Trophoblast cell (in vitro differentiated cells and primary cell): ENCODE data around the gene BICC1.

Experiments
- DNase-seq, 2 donors: peaks; one replicate each; pipeline ENCODE4 v3.0.0-alpha.2; 2016
- H2AFZ ChIP-seq: 2 replicates; pipeline ENCODE4 v1.6.1; 2013; ENCODE audit warnings: low read length, moderate library complexity, mild to moderate bottlenecking; ENCODE audit not compliant: insufficient read depth, poor library complexity
- H2AK5ac ChIP-seq: 2 replicates; pipeline ENCODE4 v1.6.1; 2013; ENCODE audit warnings: mild to moderate bottlenecking, low read length
- H2BK120ac ChIP-seq: 2 replicates; pipeline ENCODE4 v1.6.1; 2013; ENCODE audit warnings: low read length, mild to moderate bottlenecking, moderate library complexity; ENCODE audit not compliant: insufficient read depth, poor library complexity
- H2BK12ac ChIP-seq: 2 replicates; pipeline ENCODE4 v1.6.1; 2013; ENCODE audit warnings: mild to moderate bottlenecking, low read length, moderate library complexity
- H2BK5ac ChIP-seq: 2 replicates; pipeline ENCODE4 v1.6.1; 2013; ENCODE audit warnings: low read length, low read depth, moderate library complexity, mild to moderate bottlenecking; ENCODE audit not compliant: poor library complexity
- H3K14ac ChIP-seq: 2 replicates; pipeline ENCODE4 v1.6.1; 2013; ENCODE audit warnings: mild to moderate bottlenecking, low read length
- H3K18ac ChIP-seq: 2 replicates; pipeline ENCODE4 v1.6.1; 2013; ENCODE audit warnings: mild to moderate bottlenecking, low read length
- H3K23ac ChIP-seq: 2 replicates; pipeline ENCODE4 v1.6.1; 2013; ENCODE audit warnings: low read length
- H3K27ac ChIP-seq: 2 replicates; pipeline ENCODE4 v1.5.1; 2013; ENCODE audit warnings: low read depth, mild to moderate bottlenecking, inconsistent platforms, low read length, moderate library complexity
- H3K27me3 ChIP-seq: 2 replicates; pipeline ENCODE4 v1.6.1; 2013; ENCODE audit warnings: inconsistent platforms, mild to moderate bottlenecking, low read length, moderate library complexity; ENCODE audit not compliant: insufficient read depth
- H3K36me3 ChIP-seq, 2 experiments: 1 replicate in 1 of 2; 2 replicates in 1 of 2; pipeline ENCODE4 v1.6.1; 2013; ENCODE audit warnings: low read length in 2 of 2, mild to moderate bottlenecking in 2 of 2, moderate library complexity in 1 of 2; ENCODE audit not compliant: insufficient read depth in 2 of 2, control insufficient read depth in 1 of 2
- H3K4ac ChIP-seq: 2 replicates; pipeline ENCODE4 v1.6.1; 2013; ENCODE audit warnings: low read depth, mild to moderate bottlenecking, low read length, moderate library complexity
- H3K4me1 ChIP-seq, 2 experiments: 1 replicate in 1 of 2; 2 replicates in 1 of 2; pipeline ENCODE4 v1.6.1; 2013; ENCODE audit warnings: low read length in 2 of 2, mild to moderate bottlenecking in 2 of 2, moderate library complexity in 1 of 2; ENCODE audit not compliant: insufficient read depth in 2 of 2, control insufficient read depth in 1 of 2
- H3K4me2 ChIP-seq: 2 replicates; pipeline ENCODE4 v1.6.1; 2013; ENCODE audit warnings: inconsistent platforms, mild to moderate bottlenecking, low read length, moderate library complexity
- H3K4me3 ChIP-seq: 2 replicates; pipeline ENCODE4 v1.5.1; 2013; ENCODE audit warnings: mild to moderate bottlenecking, low read depth, low read length, inconsistent platforms
- H3K79me1 ChIP-seq: one replicate; pipeline ENCODE4 v1.6.1; 2013; ENCODE audit warnings: low read length
- H3K79me2 ChIP-seq: 2 replicates; pipeline ENCODE4 v1.6.1; 2013; ENCODE audit warnings: low read length, mild to moderate bottlenecking; ENCODE audit not compliant: control insufficient read depth, insufficient read depth, poor library complexity
- H3K9ac ChIP-seq: 2 replicates; pipeline ENCODE4 v1.6.1; 2013; ENCODE audit warnings: mild to moderate bottlenecking, low read length
- H3K9me3 ChIP-seq: 2 replicates; pipeline ENCODE4 v1.6.1; 2013; ENCODE audit warnings: low read depth, mild to moderate bottlenecking, control low read depth, inconsistent platforms, low read length; ENCODE audit not compliant: insufficient read depth
- H4K12ac ChIP-seq: 2 replicates; pipeline ENCODE4 v1.6.1; 2013; ENCODE audit warnings: low read depth, mild to moderate bottlenecking, low read length, moderate library complexity
- H4K8ac ChIP-seq: 2 replicates; pipeline ENCODE4 v1.6.1; 2013; ENCODE audit warnings: low read depth, mild to moderate bottlenecking, low read length, moderate library complexity
- H4K91ac ChIP-seq: one replicate; pipeline ENCODE4 v1.6.1; 2013; ENCODE audit warnings: low read depth, mild to moderate bottlenecking, low read length, moderate library complexity
- WGBS: extraction: QIAGEN DNeasy Blood & Tissue Kit; methylation state at CpG from one replicate; pipeline ENCODE4 v1.1.7; 2013; ENCODE audit warnings: missing lambda C conversion rate; ENCODE audit not compliant: insufficient read length, insufficient coverage; ENCODE audit errors: extremely low coverage; 5-methylcytosine and 5-hydroxymethylcytosine counted together

BICC1 gene

DNA sequence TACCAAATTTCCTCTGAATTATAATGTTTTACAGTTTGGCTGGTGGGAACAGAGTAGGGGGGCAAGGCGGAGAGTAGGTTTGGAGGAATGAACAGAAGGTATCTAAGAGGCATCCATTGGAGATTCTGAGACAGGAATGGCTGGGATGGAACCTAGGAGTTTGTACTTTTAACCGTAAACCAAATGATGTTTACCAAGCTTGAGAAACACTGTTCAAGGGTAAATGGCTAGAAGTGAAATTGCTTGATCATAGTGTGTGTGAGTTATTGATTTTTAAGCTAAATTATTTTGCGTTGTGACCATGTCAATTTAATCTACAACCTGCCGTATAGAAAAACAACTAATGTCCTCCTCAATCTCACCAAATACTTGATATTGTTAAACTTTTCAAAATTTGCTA, 357.4 kb downstream of the BICC1 start:
- Histone ChIP-seq H2AFZ (no peak overlapping the region), H3K14ac (no peak overlapping the region), H3K4me3 (no peak overlapping the region), H3K23ac (no peak overlapping the region), H3K27ac (no peak overlapping the region), H2BK120ac (no peak overlapping the region), H2BK12ac (no peak overlapping the region), H3K27me3 (no peaks in the 10 kb centered on the region), H2BK5ac (no peak overlapping the region), H3K36me3 (no peaks in the 10 kb centered on the region), H3K18ac (no peak overlapping the region), H3K79me2 (no peaks in the 10 kb centered on the region), H3K4me1 (no peaks in the 10 kb centered on the region), H4K91ac (no peak overlapping the region), H3K4me2 (no peak overlapping the region), H3K9ac (no peak overlapping the region), H2AK5ac (no peak overlapping the region), H4K12ac (no peak overlapping the region), H3K9me3 (no peaks in the 10 kb centered on the region), H4K8ac (no peak overlapping the region), H3K79me1 (no peaks in the 10 kb centered on the region), H3K4ac (no peak overlapping the region)
- WGBS = no CpG with 5 or more reads among the region's 4 CpGs
- DNase-seq = no peak

DNA sequence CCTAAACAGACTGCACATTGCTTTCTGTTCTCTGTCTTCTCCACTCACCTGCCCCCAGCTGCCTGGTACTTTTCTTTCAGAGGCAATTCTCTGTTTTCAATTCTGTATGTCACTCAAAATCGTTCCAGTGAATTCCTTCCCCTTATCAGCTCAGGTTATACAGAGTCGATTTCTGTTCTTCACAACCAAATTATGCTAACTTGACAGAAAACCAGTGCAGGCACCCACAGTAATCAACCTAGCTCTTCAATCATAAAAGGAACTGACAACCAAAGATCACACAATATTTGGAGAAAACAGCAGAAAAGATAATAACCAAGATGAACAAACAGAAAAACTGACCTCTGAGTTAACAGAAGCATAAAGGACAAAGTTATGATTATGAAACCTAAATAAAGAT, 360.5 kb downstream of the BICC1 start:
- no peaks in the 10 kb centered on the region for H3K27me3 ChIP-seq
- H2BK5ac ChIP-seq = no peak overlapping the region
- H3K9me3 ChIP-seq = no peaks in the 10 kb centered on the region
- H2BK12ac ChIP-seq = no peak overlapping the region
- H3K4ac ChIP-seq = no peak overlapping the region
- no peak overlapping the region for H2AFZ ChIP-seq
- no peak overlapping the region for H3K9ac ChIP-seq
- no peak overlapping the region for H3K27ac ChIP-seq
- no peak overlapping the region for H3K4me2 ChIP-seq
- no peaks in the 10 kb centered on the region for H3K36me3 ChIP-seq
- H3K14ac ChIP-seq = no peak overlapping the region
- H3K4me1 ChIP-seq = no peaks in the 10 kb centered on the region
- H4K8ac ChIP-seq = no peak overlapping the region
- no peak overlapping the region for H4K91ac ChIP-seq
- H3K18ac ChIP-seq = no peak overlapping the region
- H3K4me3 ChIP-seq = no peak overlapping the region
- no peak overlapping the region for H2AK5ac ChIP-seq
- no peaks in the 10 kb centered on the region for H3K79me1 ChIP-seq
- WGBS = no CpG with 5 or more reads among the region's 2 CpGs
- H2BK120ac ChIP-seq = no peak overlapping the region
- DNase-seq = no peak
- H3K23ac ChIP-seq = no peak overlapping the region
- H4K12ac ChIP-seq = no peak overlapping the region
- H3K79me2 ChIP-seq = no peaks in the 10 kb centered on the region
